Measurements from ENCODE around the gene TTC39A. TPM values are rescaled to one million over a fixed set of nuclear protein-coding genes. Genes with fewer than 3 reads are reported as not detected.

TTC39A gene
- total RNA-seq, 1 experiment from 2014 or later, result 15.4 TPM

GRCh38 chr1:51264451-51264850, 65.9 kb downstream of the TTC39A start (continued):
- TF ChIP-seq ZBTB33 (IDR thresholded peaks at IDR 0.05; ENCODE audit: extremely low read depth, insufficient replicate concordance, low read length), result no peak

GRCh38 chr1:51263147-51263877, 67.0 kb downstream of the TTC39A start:
- no peak overlapping the region for H2AFZ ChIP-seq (ENCODE audit: low read depth, low read length, poor library complexity, severe bottlenecking)
- H3K4me1 ChIP-seq (ENCODE audit: control insufficient read depth in 1 of 2, insufficient read depth in 2 of 2, low read length in 2 of 2), result peaks cover 27 to 66% of the 10 kb centered on the region in 2 experiments
- no peaks in the 10 kb centered on the region for H3K36me3 ChIP-seq (ENCODE audit: control insufficient read depth in 1 of 2, insufficient read depth in 2 of 2, low read length in 2 of 2)
- H3K4me2 ChIP-seq (ENCODE audit: low read length), result 0 out of 2 replicates have a peak overlapping the region, but pooled peaks have one; percentile 2
- BruUV-seq (replicated peaks), result no TSS peak
- H3K9me3 ChIP-seq (ENCODE audit: control insufficient read depth in 1 of 2, insufficient read depth in 1 of 2, low read depth in 1 of 2, low read length in 2 of 2), result no peaks in the 10 kb centered on the region
- no peaks in the 10 kb centered on the region for H3K27me3 ChIP-seq (ENCODE audit: insufficient read depth, low read length)
- H3K9ac ChIP-seq (ENCODE audit: low read length), result no peak overlapping the region
- ChIA-PET RAD21 (ENCODE audit: low non-redundant PET in 1 of 2, low total read pairs in 2 of 2, uncharacterized antibody in 2 of 2, unreplicated experiment in 2 of 2) (no interaction called here), CTCF (no interaction called here), POLR2A (no interaction called here)
- DNase-seq (ENCODE audit: low read depth, low spot score), result no peak
- H3K27ac ChIP-seq (ENCODE audit: low read depth, low read length), result no peak overlapping the region
- TF ChIP-seq EGR1 (IDR thresholded peaks at IDR 0.05; ENCODE audit: low read depth) (no peak), REST (IDR thresholded peaks at IDR 0.05; ENCODE audit: low read depth) (no peak), SIN3A (IDR thresholded peaks at IDR 0.05; ENCODE audit: low read depth) (no peak), SRF (IDR thresholded peaks at IDR 0.05; ENCODE audit: low read depth) (no peak), POLR2AphosphoS5 (IDR thresholded peaks at IDR 0.05; ENCODE audit: low read depth, low read length) (no peak), MAX (IDR thresholded peaks at IDR 0.05) (no peak)
- intact Hi-C loops (cut with micrococcal nuclease), result no loop called here
- H4K20me1 ChIP-seq (ENCODE audit: insufficient read depth), result peaks cover 17% of the 10 kb centered on the region; the same call in 1 of the 2 replicates
- H3K9me2 ChIP-seq (ENCODE audit: insufficient read depth), result no peaks in the 10 kb centered on the region
- H3K4me3 ChIP-seq (replicated peaks in 1 of 2; ENCODE audit: low read depth in 1 of 2, low read length in 2 of 2), result no peak overlapping the region
- ATAC-seq, result no peak
- peaks cover 92% of the 10 kb centered on the region for H3K79me2 ChIP-seq (ENCODE audit: insufficient read depth, low read length)
